Transverse colon (tissue), 4 donors: Measurements from ENCODE around the gene CACNA1I. TPM values are rescaled to one million over a fixed set of nuclear protein-coding genes. Genes with fewer than 3 reads are reported as not detected.

Source experiments
- DNase-seq: peaks from one replicate; pipeline ENCODE4 v3.0.0-alpha.2; 2019
- H3K27ac ChIP-seq, 4 donors: fragments of 200-600 bp; sonication (generic); 2 replicates each; pipeline ENCODE4 v1.5.1; 2016 to 2018; ENCODE audit warnings: inconsistent platforms in 4 of 4
- H3K27me3 ChIP-seq: fragments of 200-600 bp; sonication (generic); 2 replicates; pipeline ENCODE4 v1.5.1; 2017; ENCODE audit warnings: inconsistent platforms
- H3K36me3 ChIP-seq, 4 donors: fragments of 200-600 bp; sonication (generic); 2 replicates each; pipeline ENCODE4 v1.5.1; 2017 to 2019; ENCODE audit warnings: inconsistent platforms in 4 of 4
- H3K4me1 ChIP-seq, 4 donors: fragments of 200-600 bp; sonication (generic); 2 replicates each; pipeline ENCODE4 v1.5.1; 2017 to 2020; ENCODE audit warnings: inconsistent platforms in 4 of 4
- H3K4me3 ChIP-seq, 4 donors: fragments of 200-600 bp; sonication (generic); 1 replicate in 1 of 4; 2 replicates in 3 of 4; pipeline versions ENCODE4 v1.5.1 to v1.6.1; 2017 to 2019; ENCODE audit warnings: inconsistent platforms in 4 of 4
- H3K9me3 ChIP-seq, 2 donors: fragments of 200-600 bp; sonication (generic); 2 replicates each; pipeline ENCODE4 v1.5.1; 2017 to 2019; ENCODE audit warnings: inconsistent platforms in 2 of 2
- CTCF ChIP-seq, 5 experiments: fragments of 200-600 bp in 3 of 5; fragments of 450-650 bp in 2 of 5; sonication (generic) in 3 of 5; IDR thresholded peaks; 1 replicate in 2 of 5; 2 replicates in 3 of 5; pipeline ENCODE4 v1.5.1; 2016 to 2017; ENCODE audit warnings: antibody characterized with exemption in 5 of 5, inconsistent platforms in 3 of 5, mild to moderate bottlenecking in 2 of 5, moderate library complexity in 1 of 5
- EP300 ChIP-seq: sonication (generic); formaldehyde crosslinking; IDR thresholded peaks from one replicate; pipeline ENCODE4 v1.6.1; 2017; ENCODE audit warnings: antibody characterized with exemption, low read depth
- POLR2A ChIP-seq: fragments of 450-650 bp; IDR thresholded peaks from one replicate; pipeline ENCODE4 v1.6.1; 2016; ENCODE audit warnings: antibody characterized with exemption, mild to moderate bottlenecking, moderate library complexity
- POLR2AphosphoS5 ChIP-seq, 3 donors: sonication (generic); formaldehyde crosslinking; IDR thresholded peaks; one replicate each; pipeline ENCODE4 v1.6.1; 2016; ENCODE audit warnings: antibody characterized with exemption in 3 of 3
- WGBS, 2 donors: methylation state at CpG; one replicate each; pipeline ENCODE4 v1.1.5; 2018; ENCODE audit warnings: low coverage in 1 of 2; 5-methylcytosine and 5-hydroxymethylcytosine counted together
- in situ Hi-C, 4 donors: fragments of 200-750 bp; cut with MboI; loops; one replicate each; pipeline versions ENCODE4 v1.15.0 to v1.15.1; 2017; ENCODE audit warnings: low sequenced_read_pairs in 3 of 4, low pct_ligation_motif_present in 1 of 4, low pct_unique_long_range_greater_than_20kb in 1 of 4
- intact Hi-C: fragments of 100-400 bp; cut with DNase I; formaldehyde crosslinking; loops from one replicate; pipeline ENCODE4 v1.15.1; 2023; ENCODE audit warnings: low total_unique reads
- total RNA-seq, 4 donors: library from RNA; depleted of rRNA; stranded (reverse); fragments of >200 nt; gene quantifications; one replicate each; pipeline ENCODE4 v1.1.0, GENCODE V29; 2016

Gene CACNA1I
- total RNA-seq, 4 donors from 2014 or later = 0.14 to 1.1 (median 0.66) TPM

- H3K9me3 ChIP-seq = no peaks in the 10 kb centered on the region
- peaks cover 0 to 7% (median 0%) of the 10 kb centered on the region in 4 donors for H3K4me1 ChIP-seq
- intact Hi-C loops = no loop called here
- H3K36me3 ChIP-seq = no peaks in the 10 kb centered on the region
- H3K27ac ChIP-seq = no peak overlapping the region
- in situ Hi-C loops = no loop called here
- H3K27me3 ChIP-seq = no peaks in the 10 kb centered on the region
- TF ChIP-seq POLR2AphosphoS5 (IDR thresholded peaks at IDR 0.05) (no peak), CTCF (IDR thresholded peaks at IDR 0.05) (no peak), EP300 (no peak), POLR2A (no peak)
- peak; percentile 29 for DNase-seq
- no peak overlapping the region for H3K4me3 ChIP-seq
- 60 to 62% methylated on average over 1 to 7 of the region's 7 CpGs for WGBS, 2 donors
Observed at GRCh38 chr22:39718206-39718605, 147.7 kb downstream of the CACNA1I start.

- TF ChIP-seq CTCF (IDR thresholded peaks at IDR 0.05) (no peak), POLR2AphosphoS5 (IDR thresholded peaks at IDR 0.05) (no peak), POLR2A (no peak), EP300 (no peak)
- 93% methylated on average over 8 of the region's 8 CpGs; no CpG with 5 or more reads in 1 of the 2 donors for WGBS, 2 donors
- in situ Hi-C loops (no loop called here), intact Hi-C loops (no loop called here)
- DNase-seq = no peak
- Histone ChIP-seq H3K27me3 (no peaks in the 10 kb centered on the region), H3K4me1 (peaks cover 0 to 7% (median 0%) of the 10 kb centered on the region in 4 donors), H3K9me3 (no peaks in the 10 kb centered on the region), H3K36me3 (no peaks in the 10 kb centered on the region), H3K4me3 (no peak overlapping the region), H3K27ac (no peak overlapping the region)
Observed at GRCh38 chr22:39718921-39719475, 148.4 kb downstream of the CACNA1I start.

GRCh38 chr22:39719559-39720450 is 149.3 kb downstream of the CACNA1I start:
- Histone ChIP-seq H3K4me3 (no peak overlapping the region), H3K36me3 (no peaks in the 10 kb centered on the region), H3K27ac (no peak overlapping the region), H3K9me3 (no peaks in the 10 kb centered on the region), H3K27me3 (no peaks in the 10 kb centered on the region), H3K4me1 (peaks cover 0 to 7% (median 0%) of the 10 kb centered on the region in 4 donors)
- in situ Hi-C loops (no loop called here), intact Hi-C loops (no loop called here)
- no peak for DNase-seq
- TF ChIP-seq POLR2A (no peak), POLR2AphosphoS5 (IDR thresholded peaks at IDR 0.05) (no peak), CTCF (IDR thresholded peaks at IDR 0.05) (no peak), EP300 (no peak)
- WGBS, 2 donors = 83 to 87% methylated on average over 1 to 15 of the region's 15 CpGs

- peaks cover 0 to 7% (median 0%) of the 10 kb centered on the region in 4 donors for H3K4me1 ChIP-seq
- intact Hi-C loops (no loop called here), in situ Hi-C loops (no loop called here)
- no peaks in the 10 kb centered on the region for H3K9me3 ChIP-seq
- no peak for TF ChIP-seq CTCF (IDR thresholded peaks at IDR 0.05)
- no peak for TF ChIP-seq POLR2A
- TF ChIP-seq POLR2AphosphoS5 (IDR thresholded peaks at IDR 0.05) = no peak
- TF ChIP-seq EP300 = no peak
- H3K4me3 ChIP-seq = no peak overlapping the region
- WGBS, 2 donors = 40 to 42% methylated on average over 1 to 9 of the region's 9 CpGs
- no peak overlapping the region for H3K27ac ChIP-seq
- H3K36me3 ChIP-seq = no peaks in the 10 kb centered on the region
- no peak for DNase-seq
- H3K27me3 ChIP-seq = peaks cover 5% of the 10 kb centered on the region
Observed at GRCh38 chr22:39721206-39722031, 150.9 kb downstream of the CACNA1I start.
